Panc1 (cell line): ENCODE results near the gene ASAP2. TPM values are rescaled to one million over a fixed set of nuclear protein-coding genes. Genes with fewer than 3 reads are reported as not detected.

ENCODE experiments used
- ATAC-seq: fragments of 200-7000 bp; cut with Tn5 transposase; 2 replicates; pipeline ENCODE4 v1.9.1; 2020; ENCODE audit warnings: mild to moderate bottlenecking, moderate library complexity
- BruUV-seq: library from RNA; stranded (reverse); fragments of 400-500 nt; replicated peaks from 2 replicates; lab custom pipeline; 2021; lab: Mats Ljungman, UMichigan
- CTCF ChIA-PET: fragments of 300-600 bp; sonication (Branson Sonifier 250); formaldehyde crosslinking; loops from one replicate; lab custom pipeline; 2022; ENCODE audit warnings: antibody characterized with exemption; lab: Charles Lee
- POLR2A ChIA-PET: fragments of 300-600 bp; sonication (Branson Sonifier 250); formaldehyde crosslinking; loops from one replicate; lab custom pipeline; 2022; ENCODE audit warnings: antibody characterized with exemption; lab: Charles Lee
- DNase-seq: peaks from one replicate; pipeline ENCODE4 v3.0.0-alpha.2; 2010; ENCODE audit warnings: low read depth, low spot score
- H3K27ac ChIP-seq: 2 replicates; pipeline ENCODE4 v1.5.1; 2011; ENCODE audit warnings: mild to moderate bottlenecking, low read length, inconsistent platforms
- H3K27me3 ChIP-seq: fragments of 200-500 bp; sonication (Bioruptor generic); 2 replicates; pipeline ENCODE4 v1.6.0; 2014; ENCODE audit warnings: low read length, inconsistent platforms; ENCODE audit not compliant: control insufficient read depth, insufficient read depth
- H3K36me3 ChIP-seq: fragments of 200-500 bp; sonication (Bioruptor generic); 2 replicates; pipeline ENCODE4 v1.5.1; 2014; ENCODE audit warnings: inconsistent platforms, mild to moderate bottlenecking, low read length, moderate library complexity; ENCODE audit not compliant: control insufficient read depth, insufficient read depth
- H3K4me1 ChIP-seq: 2 replicates; pipeline ENCODE4 v1.5.1; 2011; ENCODE audit warnings: inconsistent platforms, mild to moderate bottlenecking, low read length, moderate library complexity; ENCODE audit not compliant: control insufficient read depth, insufficient read depth
- H3K4me3 ChIP-seq, 2 experiments: 2 replicates each; pipeline ENCODE4 v1.5.1; 2011 to 2012; ENCODE audit warnings: low read depth in 2 of 2, low read length in 2 of 2, mild to moderate bottlenecking in 2 of 2, inconsistent platforms in 1 of 2, moderate library complexity in 1 of 2
- H3K9me3 ChIP-seq: fragments of 200-500 bp; sonication (Bioruptor generic); 2 replicates; pipeline ENCODE4 v1.5.1; 2014; ENCODE audit warnings: low read depth, mild to moderate bottlenecking, inconsistent platforms, low read length, moderate library complexity; ENCODE audit not compliant: control insufficient read depth, insufficient read depth
- CTCF ChIP-seq: fragments of 450-650 bp; IDR thresholded peaks from 2 replicates; pipeline ENCODE4 v1.5.1; 2017; ENCODE audit warnings: mild to moderate bottlenecking
- POLR2AphosphoS5 ChIP-seq: IDR thresholded peaks from 2 replicates; pipeline ENCODE4 v1.6.1; 2012; ENCODE audit warnings: mild to moderate bottlenecking, low read depth, low read length, moderate library complexity
- REST ChIP-seq, 2 experiments: IDR thresholded peaks; 2 replicates each; pipeline ENCODE4 v1.6.1; 2011 to 2012; ENCODE audit warnings: low read depth in 2 of 2, control low read depth in 1 of 2, low read length in 1 of 2, mild to moderate bottlenecking in 1 of 2, moderate library complexity in 1 of 2; ENCODE audit not compliant: insufficient read depth in 1 of 2
- SIN3A ChIP-seq: IDR thresholded peaks from 2 replicates; pipeline ENCODE4 v1.6.1; 2012; ENCODE audit warnings: low read depth, mild to moderate bottlenecking, low read length, moderate library complexity, borderline replicate concordance; ENCODE audit not compliant: insufficient read depth
- TCF7L2 ChIP-seq: IDR thresholded peaks from 2 replicates; pipeline ENCODE4 v1.6.1; 2011; ENCODE audit warnings: mild to moderate bottlenecking, low read depth, low read length, inconsistent platforms
- in situ Hi-C: cut with HindIII; loops from 2 replicates; pipeline ENCODE4 v1.10.0; 2016; ENCODE audit warnings: low sequenced_read_pairs, low pct_unique_long_range_greater_than_20kb
- intact Hi-C: fragments of 100-400 bp; cut with micrococcal nuclease; formaldehyde crosslinking; loops from one replicate; pipeline ENCODE4 v1.10.0; 2022; ENCODE audit not compliant: unreplicated experiment
- total RNA-seq: library from RNA; stranded (reverse); gene quantifications from one replicate; pipeline ENCODE4 v1.2.1, GENCODE V29; 2021; ENCODE audit not compliant: unreplicated experiment

The ASAP2 gene
- total RNA-seq, 1 experiment from 2014 or later = 107 TPM

- Histone ChIP-seq H3K4me3 (no peak overlapping the region), H3K4me1 (peaks cover 10% of the 10 kb centered on the region; the same call in 1 of the 2 replicates), H3K27ac (no peak overlapping the region), H3K9me3 (no peaks in the 10 kb centered on the region), H3K36me3 (no peaks in the 10 kb centered on the region), H3K27me3 (no peaks in the 10 kb centered on the region)
- in situ Hi-C loops (no loop called here), intact Hi-C loops (no loop called here)
- CTCF ChIA-PET = interaction anchor here (0.6 kb wide), 1 partner anchor 49 kb away, joined by 3 read pairs; no protein-coding TSS in a partner anchor
- BruUV-seq = no TSS peak
- ATAC-seq (no peak), DNase-seq (no peak)
- POLR2A ChIA-PET = interaction anchor here (0.6 kb wide), 1 partner anchor 11 kb away, joined by 5 read pairs; no protein-coding TSS in a partner anchor
- no peak for TF ChIP-seq SIN3A
- no peak for TF ChIP-seq REST (IDR thresholded peaks at IDR 0.05; ENCODE audit: insufficient read depth in 1 of 2, low read depth in 2 of 2, low read length in 1 of 2)
- TF ChIP-seq TCF7L2 = no peak
- TF ChIP-seq CTCF = no peak
- TF ChIP-seq POLR2AphosphoS5 = no peak
These were observed 17.8 kb upstream of the ASAP2 start for GRCh38 chr2:9188823-9189222.

- no peaks in the 10 kb centered on the region for H3K9me3 ChIP-seq
- H3K4me1 ChIP-seq = peaks cover 10% of the 10 kb centered on the region; the same call in 1 of the 2 replicates
- no peaks in the 10 kb centered on the region for H3K27me3 ChIP-seq
- peak overlapping the region; percentile 21; the same call in 1 of the 2 replicates for H3K27ac ChIP-seq
- intact Hi-C loops (no loop called here), in situ Hi-C loops (no loop called here)
- ATAC-seq (no peak), DNase-seq (no peak)
- TF ChIP-seq TCF7L2 = no peak
- TF ChIP-seq CTCF = no peak
- no peak for TF ChIP-seq SIN3A
- TF ChIP-seq POLR2AphosphoS5 = no peak
- TF ChIP-seq REST (IDR thresholded peaks at IDR 0.05; ENCODE audit: insufficient read depth in 1 of 2, low read depth in 2 of 2, low read length in 1 of 2) = no peak
- no TSS peak for BruUV-seq
- H3K36me3 ChIP-seq = no peaks in the 10 kb centered on the region
- no peak overlapping the region for H3K4me3 ChIP-seq
- ChIA-PET CTCF (no interaction called here), POLR2A (no interaction called here)
These were observed 16.7 kb upstream of the ASAP2 start for GRCh38 chr2:9189901-9190300.
